WTC11 (cell line): ENCODE results near the gene AURKA.

Experiments used
- CTCF ChIP-seq: fragments of 200-600 bp; IDR thresholded peaks from 2 replicates; pipeline ENCODE4 v1.8.0; 2022; ENCODE audit warnings: antibody characterized with exemption
- ESRRA ChIP-seq: sonication (generic); formaldehyde crosslinking; IDR thresholded peaks from 2 replicates; pipeline ENCODE4 v1.8.1; 2022; ENCODE audit warnings: mild to moderate bottlenecking, missing genetic modification reagents, borderline replicate concordance
- ZNF416 ChIP-seq: fragments of 250-450 bp; sonication (Bioruptor Pico); IDR thresholded peaks from 2 replicates; pipeline ENCODE4 v1.9.0; 2021; ENCODE audit warnings: mild to moderate bottlenecking, inconsistent platforms
- TF ChIP-seq, protein P1 (sequence below): sonication (generic); formaldehyde crosslinking; conservative IDR thresholded peaks from 2 replicates; pipeline ENCODE4 v1.8.1; 2022; ENCODE audit warnings: mild to moderate bottlenecking, missing genetic modification reagents

DNA sequence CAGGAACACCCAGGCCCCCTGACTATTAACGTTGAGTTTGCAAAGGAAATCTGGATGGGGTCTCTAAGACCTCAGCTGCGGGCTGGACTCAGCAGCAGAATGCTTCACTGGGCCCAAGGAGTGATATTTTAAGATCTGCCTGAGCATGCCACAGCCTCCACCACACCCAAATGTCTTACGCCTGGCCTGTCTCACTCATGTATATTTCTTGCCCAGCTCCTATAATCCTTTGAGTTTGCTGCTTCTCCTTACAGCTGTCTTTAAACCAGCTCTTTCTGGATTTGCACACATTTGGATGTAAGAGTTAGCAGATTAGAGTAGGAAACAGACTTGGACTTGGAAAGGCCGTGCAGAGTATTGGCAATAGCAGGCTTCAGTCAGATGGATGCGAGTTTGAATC, 36.4 kb upstream of the AURKA start:
- TF ChIP-seq, protein P1, sequence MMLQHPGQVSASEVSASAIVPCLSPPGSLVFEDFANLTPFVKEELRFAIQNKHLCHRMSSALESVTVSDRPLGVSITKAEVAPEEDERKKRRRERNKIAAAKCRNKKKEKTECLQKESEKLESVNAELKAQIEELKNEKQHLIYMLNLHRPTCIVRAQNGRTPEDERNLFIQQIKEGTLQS (CRISPR knock-in tag), result no peak
- no peak for TF ChIP-seq CTCF
- no peak for TF ChIP-seq ESRRA (CRISPR knock-in tag)
- TF ChIP-seq ZNF416 (CRISPR knock-in tag), result no peak
